Endometrial microvascular endothelial cells (primary cell): ENCODE measurements around the gene RAMP1. TPM values are rescaled to one million over a fixed set of nuclear protein-coding genes. Genes with fewer than 3 reads are reported as not detected.
"Not testable (repeated sequence)": the region's sequence is repeated elsewhere in the genome, so short reads cannot be mapped to it uniquely, and the experiment has no call there.

Source experiments
- in situ Hi-C: cut with HindIII; loops from 2 replicates; pipeline ENCODE4 v1.10.0; 2017; ENCODE audit warnings: low sequenced_read_pairs, low pct_unique_long_range_greater_than_20kb; ENCODE audit errors: inconsistent ontology term
- total RNA-seq: library from RNA; depleted of rRNA; stranded (reverse); fragments of >200 nt; gene quantifications from one replicate; pipeline ENCODE4 v1.2.3, GENCODE V29; 2015; ENCODE audit errors: inconsistent ontology term

RAMP1 gene
- not detected for total RNA-seq

DNA sequence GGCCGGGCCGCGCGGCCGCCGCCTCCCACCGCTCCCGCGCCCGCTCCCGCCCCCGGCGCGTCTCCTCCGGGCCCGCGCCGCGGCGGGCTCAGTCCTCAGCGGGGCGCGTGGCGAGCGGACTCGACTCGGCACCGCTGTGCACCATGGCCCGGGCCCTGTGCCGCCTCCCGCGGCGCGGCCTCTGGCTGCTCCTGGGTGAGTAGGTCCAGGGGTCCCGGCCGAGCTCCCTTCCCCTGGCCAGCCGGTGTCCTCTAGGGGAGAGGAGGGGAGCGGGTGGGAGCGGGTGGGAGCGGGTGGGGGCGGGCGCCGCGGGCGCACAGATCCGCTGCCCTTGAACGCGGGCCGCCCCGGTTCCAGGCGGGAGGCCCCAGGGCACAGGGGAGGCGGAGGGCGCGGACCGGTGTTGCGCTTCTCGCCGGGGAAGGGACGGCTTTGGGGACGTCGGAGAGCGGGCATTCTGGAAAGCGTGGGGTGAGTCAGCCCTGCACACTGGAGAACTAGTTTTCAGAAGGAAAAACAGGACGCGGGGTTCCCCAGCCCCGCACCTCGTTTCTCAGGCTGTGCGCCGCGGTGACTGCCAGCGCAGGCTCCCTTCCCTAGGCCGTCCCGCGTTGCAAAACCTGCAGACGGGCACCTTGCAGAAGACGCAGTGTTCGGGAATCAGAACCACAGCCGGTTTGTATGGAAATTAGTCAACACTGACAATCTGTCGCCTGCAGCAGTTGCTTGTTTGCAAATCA is at the start of gene RAMP1:
RAMP1 (plus strand) TSS at position 91 of the 740 bp plus-strand sequence; CDS start at position 144, 53 bp downstream.
- in situ Hi-C loops = no loop called here

DNA sequence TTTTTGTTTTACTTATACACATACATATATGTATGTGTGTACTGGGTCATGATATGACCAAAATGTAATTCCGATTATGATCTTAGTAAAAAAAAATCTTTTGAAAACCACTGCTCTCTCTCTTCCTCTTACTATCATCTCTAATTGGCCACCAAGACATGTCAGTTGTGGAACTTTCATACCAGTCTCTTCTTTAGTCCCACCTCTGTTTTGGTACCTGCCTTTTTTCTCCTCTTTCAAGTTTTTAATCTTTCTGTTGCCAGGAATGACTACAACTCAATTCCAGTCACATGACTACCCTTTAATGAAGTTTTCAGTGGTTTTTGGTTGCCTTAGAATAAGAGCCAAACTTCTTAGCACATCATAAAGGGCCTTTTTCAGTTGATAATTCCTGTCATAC is 43.8 kb upstream of the RAMP1 start:
- in situ Hi-C loops = no loop called here

DNA sequence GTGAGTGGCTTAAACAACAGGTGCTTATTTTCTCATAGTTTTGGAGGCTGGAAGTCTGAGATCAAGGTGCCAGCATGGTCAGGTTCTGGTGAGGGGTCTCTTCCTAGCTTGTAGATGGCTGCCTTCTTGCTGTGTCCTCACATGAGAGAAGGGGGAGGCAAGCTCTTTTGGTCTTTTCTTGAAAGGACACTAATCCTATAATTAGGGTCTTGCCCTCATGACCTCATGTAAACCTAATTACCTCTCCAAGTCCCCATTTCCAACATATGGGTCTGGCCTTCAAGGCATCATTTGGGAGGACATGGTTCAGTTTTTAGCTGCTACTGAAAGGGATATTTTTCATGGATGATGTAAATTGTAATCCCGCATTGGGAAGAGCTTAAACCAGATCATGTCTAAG is 42.9 kb upstream of the RAMP1 start:
- in situ Hi-C loops = no loop called here

GRCh38 chr2:237818066-237818473 is 41.4 kb upstream of the RAMP1 start:
- in situ Hi-C loops = no loop called here

GRCh38 chr2:237819231-237819630 is 40.2 kb upstream of the RAMP1 start:
- in situ Hi-C loops = no loop called here

DNA sequence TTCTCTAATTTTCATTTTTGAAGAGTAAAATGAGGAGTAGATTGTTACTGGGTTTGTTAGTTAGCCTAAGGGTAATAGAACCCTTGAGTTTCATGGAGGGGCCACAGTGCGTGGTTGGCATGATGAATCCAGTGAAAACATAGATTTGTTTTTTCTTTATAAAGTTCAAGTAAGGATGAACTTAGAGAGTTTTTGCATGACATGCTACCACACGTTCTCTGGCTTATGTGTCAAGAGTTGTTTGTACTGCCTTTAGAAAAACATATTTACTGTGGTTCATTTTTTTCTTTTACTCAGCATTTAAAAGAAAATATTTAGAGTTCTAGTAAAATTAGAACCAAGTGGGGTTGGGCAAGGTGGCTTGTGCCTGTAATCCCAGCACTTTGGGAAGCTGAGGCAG is 39.0 kb upstream of the RAMP1 start:
- in situ Hi-C loops = no loop called here

DNA sequence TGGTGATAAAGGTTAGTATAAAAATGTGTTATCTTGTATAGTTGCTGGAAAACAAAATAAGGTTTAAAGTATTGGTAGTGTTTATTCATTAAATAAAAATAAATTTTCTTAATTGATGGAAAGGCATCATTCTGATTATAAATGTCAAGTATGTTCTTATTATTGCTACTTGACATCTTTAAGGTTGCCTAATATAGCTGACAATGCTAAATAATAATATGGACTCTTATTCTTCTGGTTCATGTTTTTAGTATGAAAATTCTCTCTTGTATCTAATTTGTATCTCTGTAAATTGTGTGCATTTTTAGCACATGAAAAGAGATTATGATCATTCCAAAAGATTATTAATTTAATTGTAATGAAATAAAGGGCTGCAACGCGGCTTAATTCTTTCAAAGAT is 35.9 kb upstream of the RAMP1 start:
- in situ Hi-C loops = no loop called here

GRCh38 chr2:237824085-237824484 is 35.3 kb upstream of the RAMP1 start:
- in situ Hi-C loops = no loop called here

- in situ Hi-C loops = no loop called here
Observed at GRCh38 chr2:237827421-237827987, 31.9 kb upstream of the RAMP1 start.

DNA sequence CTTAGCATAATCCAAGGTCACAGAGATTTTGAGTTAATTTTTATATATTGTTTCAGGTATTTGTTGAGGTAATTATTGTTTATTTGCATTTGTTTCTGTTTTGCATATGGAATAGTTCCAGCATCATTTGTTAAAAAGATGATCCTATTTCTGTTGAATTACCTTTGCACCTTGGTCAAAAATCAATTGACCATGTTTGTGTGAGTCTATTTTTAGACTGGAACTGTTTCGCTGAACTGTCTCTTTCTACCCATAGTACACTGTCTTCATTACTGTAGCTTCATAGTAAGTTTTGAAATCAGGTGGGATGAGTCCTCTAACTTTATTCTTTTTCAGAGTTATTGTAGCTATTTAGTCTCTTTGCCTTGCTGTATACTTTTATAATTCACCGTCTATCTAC is 28.9 kb upstream of the RAMP1 start:
- in situ Hi-C loops = no loop called here

- in situ Hi-C loops = no loop called here
Observed at GRCh38 chr2:237833546-237833945, 25.9 kb upstream of the RAMP1 start.

- in situ Hi-C loops = no loop called here
Observed at GRCh38 chr2:237835372-237835771, 24.1 kb upstream of the RAMP1 start.

DNA sequence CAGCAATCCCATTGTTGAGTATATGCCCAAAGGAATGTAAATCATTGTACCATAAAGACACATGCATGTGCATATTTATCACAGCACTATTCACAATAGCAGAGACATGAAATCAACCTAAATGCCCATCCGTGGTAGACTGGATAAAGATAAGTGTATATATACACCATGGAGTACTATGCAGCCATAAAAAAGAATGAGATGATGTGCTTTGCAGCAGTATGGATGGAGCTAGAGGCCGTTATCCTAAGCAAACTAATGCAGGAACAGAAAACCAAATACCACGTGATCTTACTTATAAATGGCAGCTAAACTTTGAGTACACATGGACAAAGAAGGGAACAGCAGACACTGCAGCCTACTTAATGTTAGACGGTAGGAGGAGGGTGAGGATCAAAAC is 18.4 kb upstream of the RAMP1 start:
- in situ Hi-C loops = no loop called here

GRCh38 chr2:237848940-237849339 is 10.5 kb upstream of the RAMP1 start:
- in situ Hi-C loops = not testable (repeated sequence)

DNA sequence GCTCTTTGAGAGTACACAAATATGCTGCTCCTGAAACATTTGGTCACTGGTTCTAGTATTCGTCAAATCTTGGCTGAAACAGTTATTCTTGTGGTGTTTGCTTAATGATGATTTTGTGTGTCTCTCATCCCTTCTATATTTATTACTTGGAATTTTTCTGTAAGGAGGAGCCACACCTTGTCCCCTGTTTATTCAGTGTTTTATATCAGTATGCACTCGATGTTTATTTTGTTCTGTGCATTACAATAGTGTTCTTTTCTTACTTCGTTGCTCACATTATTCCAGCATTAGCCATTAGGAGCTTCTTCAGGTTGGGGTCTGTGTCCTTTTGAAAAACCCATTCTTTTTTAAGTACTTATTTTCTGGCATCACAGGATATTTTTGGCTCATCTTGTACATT is 5.1 kb upstream of the RAMP1 start:
- in situ Hi-C loops = no loop called here

GRCh38 chr2:237857791-237858190 is 1.6 kb upstream of the RAMP1 start:
- in situ Hi-C loops = no loop called here

DNA sequence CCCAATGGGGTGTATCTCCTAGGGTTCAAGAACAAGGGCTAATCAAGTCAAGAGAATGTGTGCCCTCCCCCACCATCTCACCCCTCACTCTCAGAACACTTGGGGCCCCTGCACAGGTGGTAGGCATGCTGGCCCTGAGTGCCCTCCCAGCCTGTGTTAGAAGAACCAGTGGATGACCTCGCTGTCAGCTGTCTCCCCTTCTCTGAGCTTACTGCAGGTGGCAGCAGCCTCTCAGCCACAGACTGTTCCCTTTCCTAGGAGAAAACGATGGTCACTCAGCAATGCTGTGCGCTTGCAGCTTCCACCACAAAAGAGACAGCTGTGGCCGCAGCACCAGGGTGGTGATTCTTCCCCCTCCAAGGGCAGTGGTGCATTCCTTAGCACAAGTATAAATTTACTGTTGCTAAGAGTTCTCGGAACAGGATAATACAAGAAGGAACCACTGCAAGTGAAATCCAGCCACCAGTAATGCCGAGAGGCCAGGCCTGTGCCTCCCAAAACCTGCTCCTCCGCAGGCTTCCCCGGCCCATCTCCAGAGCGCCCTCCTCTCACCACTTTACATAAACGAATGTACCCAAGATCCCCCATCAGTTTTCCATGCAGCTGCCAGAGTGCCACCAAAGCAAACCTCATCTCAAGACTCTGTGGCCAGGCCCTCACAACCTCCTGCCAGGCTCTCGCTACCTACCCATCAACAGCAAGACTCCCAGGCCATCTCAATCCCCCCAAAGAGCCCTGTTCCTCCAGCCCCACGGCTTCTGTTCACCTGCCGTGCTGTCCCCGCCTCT is 935 bp upstream of the RAMP1 start:
- in situ Hi-C loops = no loop called here

- in situ Hi-C loops = no loop called here
Observed at GRCh38 chr2:237859082-237859433, 365 bp upstream of the RAMP1 start.

DNA sequence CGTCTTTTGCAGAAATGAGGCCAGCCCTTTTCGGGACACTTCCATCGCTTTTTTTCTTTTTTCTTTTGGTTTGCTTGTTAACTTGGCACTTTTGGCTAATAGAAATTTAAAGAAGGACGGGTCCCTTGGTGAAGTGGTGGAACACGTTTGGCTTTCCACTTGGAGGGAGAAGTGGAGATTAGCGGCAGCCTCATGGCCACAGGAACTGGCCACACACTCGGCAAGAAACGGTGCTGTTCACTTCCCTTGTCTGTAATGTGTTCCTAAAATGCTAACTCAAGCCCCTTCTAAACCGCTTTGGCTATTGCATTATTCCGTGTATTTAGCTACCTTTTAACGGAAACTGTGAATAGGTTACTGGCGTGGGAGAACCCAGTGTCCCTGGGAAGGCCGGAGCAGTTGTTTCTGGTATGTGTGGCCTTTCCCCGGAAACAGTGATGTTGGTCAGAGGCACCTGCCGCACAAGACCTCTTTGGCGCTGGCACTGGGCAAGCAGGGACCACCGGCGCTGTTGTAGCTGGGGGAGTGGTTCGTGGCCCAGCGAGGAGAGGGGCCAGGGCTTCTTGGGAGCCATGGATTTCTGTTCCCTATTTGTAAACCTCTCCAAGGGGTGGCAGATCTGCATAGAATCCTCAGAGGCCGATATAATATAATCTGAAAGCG is 981 bp downstream of the RAMP1 start:
- in situ Hi-C loops = no loop called here
